Natural killer cell (primary cell): Measurements from ENCODE around the gene CCDC69. TPM values are rescaled to one million over a fixed set of nuclear protein-coding genes. Genes with fewer than 3 reads are reported as not detected.

Experiments used
- ATAC-seq, 3 donors: fragments of 150-1000 bp in 2 of 3; fragments of 200-7000 bp in 1 of 3; cut with Tn5 transposase; 1 replicate in 1 of 3; 2 replicates in 2 of 3; pipeline ENCODE4 v1.10.0; 2021; ENCODE audit warnings: mild to moderate bottlenecking in 2 of 3, moderate library complexity in 2 of 3
- DNase-seq, 2 donors: peaks; one replicate each; pipeline versions ENCODE4 v3.0.0 to v3.0.0-alpha.2; 2013 to 2021; ENCODE audit warnings: mixed read lengths in 1 of 2
- H3K27ac ChIP-seq: one replicate; pipeline ENCODE4 v1.5.1; 2013; ENCODE audit warnings: mild to moderate bottlenecking, low read length
- H3K27me3 ChIP-seq: one replicate; pipeline ENCODE4 v1.6.1; 2013; ENCODE audit warnings: low read length; ENCODE audit not compliant: control insufficient read depth, insufficient read depth
- H3K36me3 ChIP-seq: one replicate; pipeline ENCODE4 v1.6.1; 2013; ENCODE audit warnings: low read length; ENCODE audit not compliant: control insufficient read depth, insufficient read depth
- H3K4me1 ChIP-seq: one replicate; pipeline ENCODE4 v1.6.1; 2013; ENCODE audit warnings: low read length; ENCODE audit not compliant: control insufficient read depth, insufficient read depth
- H3K4me3 ChIP-seq: one replicate; pipeline ENCODE4 v1.5.1; 2013; ENCODE audit warnings: low read length
- H3K9me3 ChIP-seq: one replicate; pipeline ENCODE4 v1.6.1; 2013; ENCODE audit warnings: low read length; ENCODE audit not compliant: control insufficient read depth, insufficient read depth
- H3K27ac Mint-ChIP-seq, 2 donors: one replicate each; pipeline ENCODE4 v1.8.0; 2022; ENCODE audit warnings: mild to moderate bottlenecking in 2 of 2, mixed read lengths in 2 of 2, moderate library complexity in 1 of 2
- H3K27me3 Mint-ChIP-seq, 2 donors: one replicate each; pipeline ENCODE4 v1.8.0; 2022; ENCODE audit warnings: low read depth in 2 of 2, mixed read lengths in 2 of 2
- H3K36me3 Mint-ChIP-seq: one replicate; pipeline ENCODE4 v1.8.0; 2022; ENCODE audit warnings: mixed read lengths
- H3K4me1 Mint-ChIP-seq, 2 donors: one replicate each; pipeline ENCODE4 v1.8.0; 2022; ENCODE audit warnings: mixed read lengths in 2 of 2
- H3K4me3 Mint-ChIP-seq: one replicate; pipeline ENCODE4 v1.8.0; 2022; ENCODE audit warnings: mild to moderate bottlenecking, moderate library complexity, mixed read lengths
- H3K9me3 Mint-ChIP-seq, 2 donors: one replicate each; pipeline ENCODE4 v1.8.0; 2022; ENCODE audit warnings: mixed read lengths in 2 of 2
- WGBS: methylation state at CpG from one replicate; pipeline ENCODE4 v1.1.7; 2013; ENCODE audit warnings: missing lambda C conversion rate; ENCODE audit not compliant: insufficient coverage; 5-methylcytosine and 5-hydroxymethylcytosine counted together
- intact Hi-C: fragments of 100-400 bp; cut with micrococcal nuclease; formaldehyde crosslinking; loops from one replicate; pipeline ENCODE4 v1.14.2; 2022
- total RNA-seq, 4 donors: library from RNA; stranded (reverse); fragments of 120-200 nt in 1 of 4; gene quantifications; one replicate each; pipeline versions ENCODE4 v1.2.3 to v1.2.4, GENCODE V29; 2013 to 2022
- TF ChIP-seq, protein P1 (sequence below): fragments of 200-600 bp; IDR thresholded peaks from one replicate; pipeline ENCODE4 v1.8.0; 2022; ENCODE audit warnings: antibody characterized with exemption

CCDC69 gene
- total RNA-seq, 3 donors from 2014 or later (not counting 1 experiment from before 2014, with no cell fraction given): 181 to 227 (median 204) TPM

DNA sequence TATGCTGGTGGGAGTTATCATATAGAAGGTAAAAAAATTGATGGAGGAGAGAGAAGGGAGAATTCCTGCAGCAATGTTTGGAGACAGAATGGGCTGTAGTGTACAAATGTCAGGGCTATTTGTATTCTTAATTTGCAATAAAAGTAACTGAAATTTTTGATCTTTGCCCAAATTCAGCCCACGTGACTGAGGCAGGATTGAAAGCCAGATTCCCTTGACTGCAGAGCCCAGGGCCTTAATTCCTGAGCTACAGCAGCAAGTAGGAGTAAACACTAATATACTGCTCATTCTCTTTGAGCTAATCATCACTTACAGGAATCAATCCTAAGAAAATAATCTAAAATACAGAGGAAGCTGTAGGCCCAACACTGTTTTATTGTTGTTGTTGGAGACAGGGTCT, 61.1 kb downstream of the CCDC69 start:
- TF ChIP-seq, protein P1, sequence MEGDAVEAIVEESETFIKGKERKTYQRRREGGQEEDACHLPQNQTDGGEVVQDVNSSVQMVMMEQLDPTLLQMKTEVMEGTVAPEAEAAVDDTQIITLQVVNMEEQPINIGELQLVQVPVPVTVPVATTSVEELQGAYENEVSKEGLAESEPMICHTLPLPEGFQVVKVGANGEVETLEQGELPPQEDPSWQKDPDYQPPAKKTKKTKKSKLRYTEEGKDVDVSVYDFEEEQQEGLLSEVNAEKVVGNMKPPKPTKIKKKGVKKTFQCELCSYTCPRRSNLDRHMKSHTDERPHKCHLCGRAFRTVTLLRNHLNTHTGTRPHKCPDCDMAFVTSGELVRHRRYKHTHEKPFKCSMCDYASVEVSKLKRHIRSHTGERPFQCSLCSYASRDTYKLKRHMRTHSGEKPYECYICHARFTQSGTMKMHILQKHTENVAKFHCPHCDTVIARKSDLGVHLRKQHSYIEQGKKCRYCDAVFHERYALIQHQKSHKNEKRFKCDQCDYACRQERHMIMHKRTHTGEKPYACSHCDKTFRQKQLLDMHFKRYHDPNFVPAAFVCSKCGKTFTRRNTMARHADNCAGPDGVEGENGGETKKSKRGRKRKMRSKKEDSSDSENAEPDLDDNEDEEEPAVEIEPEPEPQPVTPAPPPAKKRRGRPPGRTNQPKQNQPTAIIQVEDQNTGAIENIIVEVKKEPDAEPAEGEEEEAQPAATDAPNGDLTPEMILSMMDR: no peak
- no peak for DNase-seq
- Mint-ChIP-seq H3K27me3 (no peaks in the 10 kb centered on the region), H3K27ac (no peak overlapping the region), H3K4me3 (no peak overlapping the region), H3K9me3 (no peaks in the 10 kb centered on the region), H3K36me3 (no peaks in the 10 kb centered on the region), H3K4me1 (peaks cover 19 to 20% of the 10 kb centered on the region in 2 donors)
- H3K4me3 ChIP-seq: no peak overlapping the region
- H3K36me3 ChIP-seq: no peaks in the 10 kb centered on the region
- no peak for ATAC-seq
- no peak overlapping the region for H3K27ac ChIP-seq
- H3K27me3 ChIP-seq: no peaks in the 10 kb centered on the region
- H3K9me3 ChIP-seq: no peaks in the 10 kb centered on the region
- H3K4me1 ChIP-seq: peaks cover 15% of the 10 kb centered on the region
- 100% methylated on average over 1 of the region's 1 CpG for WGBS
- intact Hi-C loops: no loop called here

DNA sequence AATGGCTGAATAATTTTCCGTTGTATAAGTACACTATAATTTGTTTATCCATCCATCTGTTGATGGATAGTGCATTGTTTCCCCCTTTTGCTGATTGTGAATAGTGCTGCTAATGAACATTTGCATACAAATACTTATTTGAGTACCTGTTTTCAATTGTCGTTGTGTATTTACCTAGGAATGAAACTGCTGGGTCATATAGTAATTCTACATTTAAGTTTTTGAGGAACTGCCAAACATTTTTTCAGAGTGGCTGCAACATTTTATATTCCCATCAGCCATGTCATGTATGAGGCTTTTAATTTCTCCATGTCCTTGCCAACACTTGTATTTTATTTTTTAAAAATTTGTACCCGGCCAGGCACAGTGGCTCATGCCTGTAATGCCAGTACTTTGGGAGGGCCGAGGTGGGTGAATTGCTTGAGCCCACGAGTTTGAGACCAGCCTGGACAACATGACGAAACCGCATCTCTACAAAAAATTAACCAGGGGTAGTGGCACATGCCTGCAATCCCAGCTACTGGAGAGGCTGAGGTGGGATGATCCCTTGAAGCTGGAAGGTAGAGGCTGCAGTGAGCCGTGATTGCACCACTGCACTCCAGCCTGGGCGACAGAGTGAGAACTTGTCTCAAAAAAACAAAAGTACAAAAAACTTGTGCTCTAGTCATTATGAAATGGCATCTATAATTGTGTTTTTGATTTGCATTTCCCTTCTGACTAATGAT, 64.1 kb downstream of the CCDC69 start:
- Histone ChIP-seq H3K4me1 (peaks cover 38% of the 10 kb centered on the region), H3K36me3 (no peaks in the 10 kb centered on the region), H3K27me3 (no peaks in the 10 kb centered on the region), H3K4me3 (no peak overlapping the region), H3K27ac (no peak overlapping the region), H3K9me3 (no peaks in the 10 kb centered on the region)
- no peaks in the 10 kb centered on the region for H3K9me3 Mint-ChIP-seq
- H3K36me3 Mint-ChIP-seq: no peaks in the 10 kb centered on the region
- ATAC-seq (no peak), DNase-seq (no peak)
- no peaks in the 10 kb centered on the region for H3K27me3 Mint-ChIP-seq
- peaks cover 41 to 43% of the 10 kb centered on the region in 2 donors for H3K4me1 Mint-ChIP-seq
- TF ChIP-seq, protein P1: no peak
- H3K27ac Mint-ChIP-seq: peak overlapping the region in 1 of 2 donors; percentile 95
- peak overlapping the region; percentile 70 for H3K4me3 Mint-ChIP-seq
- intact Hi-C loops: loop anchor here (5.0 to 10.0 kb wide), 2 partner anchors 55 to 77 kb away; no protein-coding TSS in a partner anchor
- WGBS: 79% methylated on average over 8 of the region's 9 CpGs

DNA sequence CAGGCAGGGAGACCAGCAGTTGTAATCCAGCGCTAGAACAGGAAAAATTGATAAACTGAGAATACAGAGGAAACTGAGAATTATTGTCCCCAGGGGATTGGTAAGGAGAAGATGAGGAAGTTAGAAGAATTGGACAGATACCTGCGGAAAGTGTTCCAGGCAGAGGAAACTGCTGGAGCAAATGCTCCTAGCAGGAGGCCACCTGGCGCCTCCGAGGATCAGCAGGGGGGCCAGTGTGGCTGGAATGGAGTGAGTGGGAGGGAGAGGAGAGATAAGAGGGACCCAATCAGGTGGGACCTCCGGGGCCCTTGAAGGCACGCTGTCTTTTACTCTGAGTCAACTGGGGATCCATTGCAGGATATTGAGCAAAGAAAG, 65.6 kb downstream of the CCDC69 start:
- peak overlapping the region; percentile 96 for H3K4me3 Mint-ChIP-seq
- H3K27ac ChIP-seq: peak overlapping the region; percentile 80
- peaks cover 48% of the 10 kb centered on the region for H3K4me1 ChIP-seq
- H3K4me1 Mint-ChIP-seq: peaks cover 52 to 54% of the 10 kb centered on the region in 2 donors
- no peaks in the 10 kb centered on the region for H3K36me3 Mint-ChIP-seq
- TF ChIP-seq, protein P1: no peak
- DNase-seq (peak in 1 of 2 donors; percentile 34), ATAC-seq (no peak)
- H3K36me3 ChIP-seq: peaks cover 4% of the 10 kb centered on the region
- H3K27ac Mint-ChIP-seq: peak overlapping the region; percentile 80 to 95
- no peaks in the 10 kb centered on the region for H3K9me3 Mint-ChIP-seq
- no peaks in the 10 kb centered on the region for H3K27me3 Mint-ChIP-seq
- H3K4me3 ChIP-seq: peak overlapping the region; percentile 95
- no peaks in the 10 kb centered on the region for H3K27me3 ChIP-seq
- 14% methylated on average over 6 of the region's 6 CpGs for WGBS
- H3K9me3 ChIP-seq: no peaks in the 10 kb centered on the region
- intact Hi-C loops: loop anchor here (5.0 to 10.0 kb wide), 2 partner anchors 57 to 79 kb away; no protein-coding TSS in a partner anchor
